HCT116 (cell line): Measurements from ENCODE around the gene STAT6. TPM values are rescaled to one million over a fixed set of nuclear protein-coding genes. Genes with fewer than 3 reads are reported as not detected.
"Not testable (repeated sequence)": the region's sequence is repeated elsewhere in the genome, so short reads cannot be mapped to it uniquely, and the experiment has no call there.

Source experiments
- ATAC-seq: fragments of 200-7000 bp; cut with Tn5 transposase; 2 replicates; pipeline ENCODE4 v1.9.1; 2020; ENCODE audit warnings: mild to moderate bottlenecking, moderate library complexity
- BruUV-seq: library from RNA; stranded (reverse); fragments of 400-500 nt; replicated peaks from 2 replicates; lab custom pipeline; 2021; lab: Mats Ljungman, UMichigan
- CTCF ChIA-PET: fragments of 300-600 bp; sonication (Branson Sonifier 250); formaldehyde crosslinking; loops from one replicate; lab custom pipeline; 2021; ENCODE audit warnings: antibody characterized with exemption; lab: Charles Lee
- POLR2A ChIA-PET: fragments of 300-600, 350-600 bp; sonication (Branson Sonifier 250); formaldehyde crosslinking; loops from one replicate; lab custom pipeline; 2021; ENCODE audit warnings: antibody characterized with exemption; lab: Charles Lee
- RAD21 ChIA-PET, 2 experiments: fragments of 300-600 bp; sonication (Branson Sonifier 250); formaldehyde crosslinking; loops; one replicate each; lab custom pipeline; 2023; ENCODE audit warnings: low total read pairs in 2 of 2; ENCODE audit not compliant: uncharacterized antibody in 2 of 2, unreplicated experiment in 2 of 2, low non-redundant PET in 1 of 2; lab: Charles Lee
- DNase-seq: peaks from one replicate; pipeline ENCODE4 v3.0.0-alpha.2; 2010; ENCODE audit warnings: low read depth, low spot score
- H2AFZ ChIP-seq: fragments of 200-600 bp; shearing (Covaris generic), sonication (generic); 2 replicates; pipeline ENCODE4 v1.6.1; 2017; ENCODE audit warnings: low read depth, mixed run types, mixed read lengths, antibody characterized with exemption, low read length; ENCODE audit not compliant: poor library complexity, severe bottlenecking
- H3K27ac ChIP-seq: 2 replicates; pipeline ENCODE4 v1.5.1; 2012; ENCODE audit warnings: low read depth, low read length
- H3K27me3 ChIP-seq: fragments of 200-600 bp; sonication (generic); 2 replicates; pipeline ENCODE4 v1.6.1; 2016; ENCODE audit warnings: mixed run types, low read length, mixed read lengths; ENCODE audit not compliant: insufficient read depth
- H3K36me3 ChIP-seq, 2 experiments: fragments of 200-500 bp in 1 of 2; fragments of 200-600 bp in 1 of 2; sonication (Bioruptor generic) in 1 of 2; sonication (generic) in 1 of 2; 2 replicates each; pipeline versions ENCODE4 v1.5.1 to v1.6.1; 2014 to 2016; ENCODE audit warnings: low read length in 2 of 2, inconsistent platforms in 1 of 2, mixed read lengths in 1 of 2, mixed run types in 1 of 2; ENCODE audit not compliant: insufficient read depth in 2 of 2, control insufficient read depth in 1 of 2
- H3K4me1 ChIP-seq, 2 experiments: fragments of 200-600 bp in 1 of 2; sonication (generic) in 1 of 2; 2 replicates each; pipeline versions ENCODE4 v1.5.1 to v1.6.1; 2012 to 2017; ENCODE audit warnings: low read length in 2 of 2, inconsistent platforms in 1 of 2, mild to moderate bottlenecking in 1 of 2, mixed read lengths in 1 of 2, mixed run types in 1 of 2, moderate library complexity in 1 of 2; ENCODE audit not compliant: insufficient read depth in 2 of 2, control insufficient read depth in 1 of 2
- H3K4me2 ChIP-seq: fragments of 200-600 bp; sonication (generic); 2 replicates; pipeline ENCODE4 v1.6.1; 2017; ENCODE audit warnings: mixed run types, low read length, mixed read lengths
- H3K4me3 ChIP-seq, 2 experiments: fragments of 200-600 bp in 1 of 2; sonication (generic) in 1 of 2; replicated peaks in 1 of 2; 2 replicates each; pipeline ENCODE4 v1.5.1; 2011 to 2016; ENCODE audit warnings: low read length in 2 of 2, control low read depth in 1 of 2, low read depth in 1 of 2, mild to moderate bottlenecking in 1 of 2, mixed read lengths in 1 of 2, mixed run types in 1 of 2
- H3K79me2 ChIP-seq: fragments of 200-600 bp; sonication (generic); 2 replicates; pipeline ENCODE4 v1.6.1; 2017; ENCODE audit warnings: mild to moderate bottlenecking, mixed run types, low read length, moderate library complexity, mixed read lengths; ENCODE audit not compliant: insufficient read depth
- H3K9ac ChIP-seq: fragments of 200-600 bp; sonication (generic); 2 replicates; pipeline ENCODE4 v1.6.1; 2016; ENCODE audit warnings: low read length, mixed read lengths
- H3K9me2 ChIP-seq: fragments of 200-600 bp; sonication (generic), shearing (Covaris generic); 2 replicates; pipeline ENCODE4 v1.6.1; 2017; ENCODE audit warnings: mixed run types, mild to moderate bottlenecking, moderate library complexity; ENCODE audit not compliant: insufficient read depth
- H3K9me3 ChIP-seq, 2 experiments: fragments of 200-500 bp in 1 of 2; fragments of 200-600 bp in 1 of 2; sonication (Bioruptor generic) in 1 of 2; sonication (generic) in 1 of 2; 2 replicates each; pipeline ENCODE4 v1.6.1; 2014 to 2017; ENCODE audit warnings: low read length in 2 of 2, mixed read lengths in 2 of 2, inconsistent platforms in 1 of 2, low read depth in 1 of 2, mild to moderate bottlenecking in 1 of 2, mixed run types in 1 of 2, moderate library complexity in 1 of 2; ENCODE audit not compliant: control insufficient read depth in 1 of 2, insufficient read depth in 1 of 2
- H4K20me1 ChIP-seq: fragments of 200-600 bp; sonication (generic), shearing (Covaris generic); 2 replicates; pipeline ENCODE4 v1.6.1; 2017; ENCODE audit warnings: mixed run types, mild to moderate bottlenecking, moderate library complexity; ENCODE audit not compliant: insufficient read depth
- ELF1 ChIP-seq: IDR thresholded peaks from 2 replicates; pipeline ENCODE4 v1.6.1; 2012; ENCODE audit warnings: low read depth, borderline replicate concordance
- EZH2phosphoT487 ChIP-seq: fragments of 200-600 bp; IDR thresholded peaks from 2 replicates; pipeline ENCODE4 v1.6.1; 2018; ENCODE audit warnings: antibody characterized with exemption, borderline replicate concordance
- MAX ChIP-seq: IDR thresholded peaks from 2 replicates; pipeline ENCODE4 v1.6.1; 2012
- RAD21 ChIP-seq: IDR thresholded peaks from 2 replicates; pipeline ENCODE4 v1.6.1; 2012; ENCODE audit warnings: low read depth, mild to moderate bottlenecking
- SIN3A ChIP-seq: IDR thresholded peaks from 2 replicates; pipeline ENCODE4 v1.6.1; 2012; ENCODE audit warnings: low read depth
- ZFX ChIP-seq: fragments of 450-650 bp; IDR thresholded peaks from 2 replicates; pipeline ENCODE4 v1.6.1; 2017
- ZNF274 ChIP-seq: fragments of 200-500 bp; sonication (Bioruptor generic); IDR thresholded peaks from 2 replicates; pipeline ENCODE4 v1.6.1; 2014; ENCODE audit warnings: mild to moderate bottlenecking, low read depth, low read length, inconsistent platforms
- intact Hi-C: fragments of 100-400 bp; cut with micrococcal nuclease; formaldehyde crosslinking; loops from 2 replicates; pipeline ENCODE4 v1.10.0; 2022
- total RNA-seq: library from RNA; stranded (reverse); gene quantifications from one replicate; pipeline ENCODE4 v1.2.1, GENCODE V29; 2021; ENCODE audit not compliant: unreplicated experiment
- TF ChIP-seq, protein P1 (sequence below): IDR thresholded peaks from 2 replicates; pipeline ENCODE4 v1.6.1; 2012
- TF ChIP-seq, protein P2 (sequence below): IDR thresholded peaks from 2 replicates; pipeline ENCODE4 v1.6.1; 2012; ENCODE audit warnings: low read depth

Gene STAT6
- total RNA-seq, 1 experiment from 2014 or later: 78.5 TPM

DNA sequence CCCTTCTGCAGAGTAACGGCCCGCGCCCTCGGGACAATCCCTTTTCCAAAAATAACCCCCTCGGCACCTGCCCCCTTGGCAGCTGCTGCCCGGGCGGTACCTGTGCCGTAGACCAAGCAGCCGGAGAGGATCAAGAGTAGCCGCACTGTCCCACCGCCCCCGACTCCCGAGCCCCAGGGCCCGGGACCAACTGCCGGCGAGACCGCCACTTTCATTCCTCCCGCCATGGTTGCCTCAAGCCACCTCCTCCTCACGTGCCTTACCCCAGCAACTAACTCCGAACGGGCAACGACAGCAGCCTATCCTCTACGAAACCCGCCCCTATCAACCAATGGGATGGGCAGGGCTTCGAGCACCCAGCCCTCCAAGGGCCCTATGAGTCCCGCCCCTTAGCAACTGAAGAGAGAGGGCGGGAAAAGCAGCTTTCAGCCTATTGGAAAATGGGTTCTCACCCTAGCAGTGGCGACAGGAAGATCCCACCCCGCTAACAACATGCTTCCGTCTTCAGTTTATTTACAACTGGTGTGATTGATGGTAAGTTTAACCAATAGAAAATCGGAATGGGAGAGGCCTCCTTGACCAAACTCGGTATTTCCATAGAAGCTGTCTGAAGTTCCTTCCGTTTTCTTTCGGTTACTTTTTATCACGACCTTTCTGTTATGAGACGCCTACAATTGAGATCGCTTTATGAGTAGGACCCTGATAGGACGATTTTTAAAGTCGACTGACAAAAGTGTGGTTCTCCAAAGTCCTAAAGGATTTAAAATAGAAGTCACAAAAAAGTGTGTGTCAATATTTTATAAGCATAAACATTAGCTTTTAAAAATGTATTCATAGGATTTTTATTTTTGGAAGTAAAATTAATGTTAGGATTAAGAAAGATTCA, 32.4 kb downstream of the STAT6 start, which contains the start of gene NEMP1 (continued):
- TF ChIP-seq MAX: peak; percentile 95
- TF ChIP-seq SIN3A: peak; percentile 88

DNA sequence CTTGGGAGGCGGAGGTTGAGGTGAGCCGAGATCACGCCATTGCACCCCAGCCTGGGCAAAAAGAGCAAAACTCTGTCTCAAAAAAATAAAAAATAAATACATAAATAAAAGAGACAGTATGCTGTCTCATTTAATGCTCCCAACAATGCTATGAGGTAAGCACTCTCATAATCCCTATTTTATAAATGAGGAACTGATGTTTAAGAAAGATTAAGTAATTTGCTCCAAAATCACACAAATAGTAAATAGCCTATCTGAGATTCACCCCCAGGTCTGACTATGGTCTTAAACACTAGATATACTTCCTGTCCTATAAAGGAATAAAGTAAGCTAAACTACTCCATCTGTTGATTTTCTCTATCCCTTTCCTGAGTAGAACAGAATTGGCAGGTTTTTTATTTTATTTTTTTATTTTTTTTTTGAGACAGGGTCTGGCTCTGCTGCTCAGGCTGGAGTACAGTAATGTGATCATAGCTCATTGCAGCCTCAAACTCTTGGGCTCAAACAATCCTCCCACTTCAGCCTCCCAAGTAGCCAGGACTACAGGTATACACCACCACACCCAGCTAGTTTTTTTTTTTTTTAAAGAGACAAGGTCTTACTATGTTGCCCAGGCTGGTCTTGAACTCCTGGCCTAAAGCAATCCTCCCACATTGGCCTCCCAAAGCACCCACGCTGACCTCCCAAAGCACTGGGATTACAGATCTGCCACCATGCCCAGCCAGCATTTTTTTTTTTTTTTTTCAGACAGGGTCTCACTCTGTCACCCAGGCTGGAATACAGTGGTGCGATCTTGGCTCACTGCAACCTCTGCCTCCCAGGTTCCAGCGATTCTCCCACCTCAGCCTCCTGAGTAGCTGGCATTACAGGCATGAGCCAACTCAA, 37.4 kb downstream of the STAT6 start:
- Histone ChIP-seq H3K79me2 (peaks cover 45% of the 10 kb centered on the region), H3K36me3 (peaks cover 11 to 16% of the 10 kb centered on the region in 2 experiments; a peak in 3 of 4 replicates)
- H3K4me2 ChIP-seq, H3K4me3 ChIP-seq, H3K27ac ChIP-seq, H2AFZ ChIP-seq, H3K9ac ChIP-seq, H3K27me3 ChIP-seq, ATAC-seq, H4K20me1 ChIP-seq, H3K9me2 ChIP-seq, intact Hi-C loops, H3K4me1 ChIP-seq, DNase-seq, BruUV-seq, H3K9me3 ChIP-seq: not testable (repeated sequence)
- ChIA-PET RAD21 (interaction anchor here in 1 of 2 experiments (1.4 kb wide), 1 partner anchor 38 kb away, joined by 8 read pairs; the partner anchor contains the start of gene STAT6), POLR2A (interaction anchor here (1.8 kb wide), 1 partner anchor 38 kb away, joined by 5 read pairs; the partner anchor contains the start of gene STAT6), CTCF (interaction anchor here (0.9 to 2.7 kb wide), 2 partner anchors 38 to 51 kb away, joined by 3 to 17 read pairs; partner anchors contain the start of gene STAT6)

DNA sequence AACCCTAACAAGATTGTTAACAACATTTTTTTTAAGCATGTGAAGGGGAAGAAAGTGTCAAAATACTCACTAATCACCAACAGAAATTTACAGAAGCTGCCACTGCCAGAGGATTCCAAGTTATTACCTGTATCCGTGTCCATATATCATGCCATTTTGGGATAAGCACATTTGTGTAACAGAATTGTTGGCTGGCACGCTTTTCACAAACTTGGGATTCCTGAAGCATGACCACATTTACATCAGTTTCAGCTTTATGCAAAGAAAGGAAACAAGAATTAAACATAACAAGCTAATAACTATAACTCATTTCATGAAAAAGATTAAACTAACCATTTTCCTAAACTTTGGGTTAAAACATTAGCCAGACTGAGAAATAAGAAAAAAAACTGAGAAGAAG, 38.5 kb downstream of the STAT6 start:
- ATAC-seq (no peak), DNase-seq (no peak)
- H3K27me3 ChIP-seq: no peaks in the 10 kb centered on the region
- no TSS peak for BruUV-seq
- peaks cover 0 to 8% of the 10 kb centered on the region in 2 experiments; a peak in 2 of 4 replicates for H3K4me1 ChIP-seq
- H3K9me3 ChIP-seq: no peaks in the 10 kb centered on the region
- H3K9ac ChIP-seq: no peak overlapping the region
- H3K9me2 ChIP-seq: no peaks in the 10 kb centered on the region
- peaks cover 11 to 25% of the 10 kb centered on the region in 2 experiments; a peak in 3 of 4 replicates for H3K36me3 ChIP-seq
- TF ChIP-seq SIN3A (no peak), RAD21 (no peak), ELF1 (no peak), ZFX (no peak), EZH2phosphoT487 (no peak), MAX (no peak), ZNF274 (no peak)
- TF ChIP-seq, protein P1, sequence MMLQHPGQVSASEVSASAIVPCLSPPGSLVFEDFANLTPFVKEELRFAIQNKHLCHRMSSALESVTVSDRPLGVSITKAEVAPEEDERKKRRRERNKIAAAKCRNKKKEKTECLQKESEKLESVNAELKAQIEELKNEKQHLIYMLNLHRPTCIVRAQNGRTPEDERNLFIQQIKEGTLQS: no peak
- TF ChIP-seq, protein P2, sequence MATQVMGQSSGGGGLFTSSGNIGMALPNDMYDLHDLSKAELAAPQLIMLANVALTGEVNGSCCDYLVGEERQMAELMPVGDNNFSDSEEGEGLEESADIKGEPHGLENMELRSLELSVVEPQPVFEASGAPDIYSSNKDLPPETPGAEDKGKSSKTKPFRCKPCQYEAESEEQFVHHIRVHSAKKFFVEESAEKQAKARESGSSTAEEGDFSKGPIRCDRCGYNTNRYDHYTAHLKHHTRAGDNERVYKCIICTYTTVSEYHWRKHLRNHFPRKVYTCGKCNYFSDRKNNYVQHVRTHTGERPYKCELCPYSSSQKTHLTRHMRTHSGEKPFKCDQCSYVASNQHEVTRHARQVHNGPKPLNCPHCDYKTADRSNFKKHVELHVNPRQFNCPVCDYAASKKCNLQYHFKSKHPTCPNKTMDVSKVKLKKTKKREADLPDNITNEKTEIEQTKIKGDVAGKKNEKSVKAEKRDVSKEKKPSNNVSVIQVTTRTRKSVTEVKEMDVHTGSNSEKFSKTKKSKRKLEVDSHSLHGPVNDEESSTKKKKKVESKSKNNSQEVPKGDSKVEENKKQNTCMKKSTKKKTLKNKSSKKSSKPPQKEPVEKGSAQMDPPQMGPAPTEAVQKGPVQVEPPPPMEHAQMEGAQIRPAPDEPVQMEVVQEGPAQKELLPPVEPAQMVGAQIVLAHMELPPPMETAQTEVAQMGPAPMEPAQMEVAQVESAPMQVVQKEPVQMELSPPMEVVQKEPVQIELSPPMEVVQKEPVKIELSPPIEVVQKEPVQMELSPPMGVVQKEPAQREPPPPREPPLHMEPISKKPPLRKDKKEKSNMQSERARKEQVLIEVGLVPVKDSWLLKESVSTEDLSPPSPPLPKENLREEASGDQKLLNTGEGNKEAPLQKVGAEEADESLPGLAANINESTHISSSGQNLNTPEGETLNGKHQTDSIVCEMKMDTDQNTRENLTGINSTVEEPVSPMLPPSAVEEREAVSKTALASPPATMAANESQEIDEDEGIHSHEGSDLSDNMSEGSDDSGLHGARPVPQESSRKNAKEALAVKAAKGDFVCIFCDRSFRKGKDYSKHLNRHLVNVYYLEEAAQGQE: no peak
- H3K79me2 ChIP-seq: peaks cover 37% of the 10 kb centered on the region
- intact Hi-C loops: no loop called here
- H3K27ac ChIP-seq: no peak overlapping the region
- H2AFZ ChIP-seq: no peak overlapping the region
- H3K4me3 ChIP-seq: no peak overlapping the region
- H4K20me1 ChIP-seq: no peaks in the 10 kb centered on the region; the same call in 1 of the 2 replicates
- ChIA-PET POLR2A (no interaction called here), RAD21 (no interaction called here), CTCF (interaction anchor here (2.7 kb wide), 1 partner anchor 39 kb away, joined by 17 read pairs; the partner anchor contains the start of gene STAT6)
- H3K4me2 ChIP-seq: no peak overlapping the region
